HG03521 (cell line): ENCODE data around the gene PPM1F.

Experiments
- ATAC-seq: cut with Tn5 transposase; IDR thresholded peaks from one replicate; pipeline ENCODE4 v1.9.1; 2021; ENCODE audit warnings: mild to moderate bottlenecking, moderate library complexity; ENCODE audit not compliant: unreplicated experiment

Gene PPM1F

GRCh38 chr22:21977814-21978213, 25.2 kb upstream of the PPM1F start:
- no peak for ATAC-seq

DNA sequence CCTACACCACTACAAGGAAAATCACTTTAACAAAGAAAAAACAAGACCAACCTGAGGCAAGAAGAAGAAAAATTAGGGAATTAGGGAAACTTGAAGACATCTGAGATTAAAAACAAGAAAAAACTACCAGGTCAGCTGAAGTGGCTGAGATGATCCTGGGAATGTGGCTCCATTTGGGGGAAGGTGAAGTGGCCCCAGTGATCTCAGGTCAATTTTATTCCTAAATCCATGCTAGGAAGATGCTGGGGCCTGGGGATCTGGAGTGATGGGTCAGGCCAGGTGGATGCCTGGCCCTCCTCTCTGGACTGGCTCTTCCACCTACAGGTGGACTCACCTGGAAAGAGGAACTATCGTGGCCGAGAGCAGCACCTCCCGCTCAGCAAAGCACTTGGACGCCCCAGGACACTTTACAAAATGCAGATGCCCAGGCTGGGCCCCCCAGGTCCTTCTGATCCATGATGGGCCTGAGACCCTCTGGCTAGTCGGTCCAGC, 23.3 kb upstream of the PPM1F start:
- no peak for ATAC-seq

DNA sequence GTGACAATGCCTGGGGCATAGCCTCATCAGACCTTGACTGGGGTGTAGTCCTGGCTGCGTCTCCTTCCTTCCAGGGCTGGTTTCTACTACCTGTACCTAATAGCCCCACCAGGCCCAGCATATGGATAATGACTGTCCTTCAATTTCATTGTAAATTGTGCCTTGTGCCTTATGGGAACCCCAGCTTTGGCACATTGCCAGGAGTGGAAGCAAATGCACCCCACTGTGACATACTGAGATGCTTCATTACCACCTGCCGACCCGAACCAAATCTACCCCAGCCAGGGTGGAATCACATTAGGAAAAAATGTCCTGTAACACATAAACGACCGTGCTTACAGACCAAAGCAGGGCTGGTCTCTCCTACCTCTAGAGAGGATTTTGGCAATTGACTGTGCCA, 22.6 kb upstream of the PPM1F start:
- ATAC-seq, result no peak

DNA sequence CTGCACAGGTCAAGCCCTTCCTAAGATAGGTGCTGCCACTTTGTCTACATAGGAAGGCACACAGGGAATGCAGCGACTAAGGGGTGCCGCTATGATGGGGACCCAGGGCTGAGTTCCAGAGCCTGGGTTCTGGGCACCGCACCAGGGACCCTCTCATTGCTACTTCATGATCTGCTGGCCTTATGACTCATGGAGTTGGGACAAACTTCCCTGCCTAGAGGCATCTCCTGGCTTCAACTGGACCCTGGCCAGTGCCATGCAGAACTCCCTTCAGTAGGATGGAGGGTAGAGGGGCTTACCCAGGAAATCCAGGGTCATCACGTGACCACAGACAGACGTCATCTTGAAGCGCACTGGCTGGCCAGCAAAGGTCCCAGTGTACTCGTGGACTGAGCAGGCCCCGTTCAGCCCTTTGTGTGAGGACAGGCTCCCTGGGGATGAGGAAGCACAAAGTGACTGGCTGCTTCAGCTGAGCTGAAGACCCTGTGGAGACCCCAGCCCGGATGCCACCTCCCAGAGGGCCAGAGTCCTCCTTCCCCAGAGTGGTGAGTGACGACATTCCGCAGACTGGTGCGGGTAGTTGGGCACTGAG, 21.5 kb upstream of the PPM1F start:
- no peak for ATAC-seq

DNA sequence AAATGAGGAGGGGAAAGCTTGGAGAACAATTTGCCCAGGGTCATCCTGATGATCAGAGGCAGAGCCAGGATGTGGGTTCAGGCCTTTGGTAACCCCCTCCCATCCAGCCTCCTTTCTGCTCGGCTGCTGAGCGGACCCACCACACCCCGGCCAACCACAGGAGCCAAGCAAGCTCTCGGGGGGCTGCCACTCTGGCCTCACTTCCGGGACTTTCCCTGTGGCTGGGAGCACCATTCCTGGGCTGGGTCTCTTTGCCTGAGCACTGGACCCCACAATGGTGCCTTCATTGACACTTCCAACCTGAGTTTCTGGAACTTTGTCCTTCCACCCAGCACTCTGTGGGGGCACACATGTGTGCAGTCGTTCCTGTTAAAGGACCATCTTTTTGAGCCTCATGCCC, 20.2 kb upstream of the PPM1F start:
- ATAC-seq, result no peak

- no peak for ATAC-seq
Observed at GRCh38 chr22:21972293-21972779, 19.7 kb upstream of the PPM1F start.

DNA sequence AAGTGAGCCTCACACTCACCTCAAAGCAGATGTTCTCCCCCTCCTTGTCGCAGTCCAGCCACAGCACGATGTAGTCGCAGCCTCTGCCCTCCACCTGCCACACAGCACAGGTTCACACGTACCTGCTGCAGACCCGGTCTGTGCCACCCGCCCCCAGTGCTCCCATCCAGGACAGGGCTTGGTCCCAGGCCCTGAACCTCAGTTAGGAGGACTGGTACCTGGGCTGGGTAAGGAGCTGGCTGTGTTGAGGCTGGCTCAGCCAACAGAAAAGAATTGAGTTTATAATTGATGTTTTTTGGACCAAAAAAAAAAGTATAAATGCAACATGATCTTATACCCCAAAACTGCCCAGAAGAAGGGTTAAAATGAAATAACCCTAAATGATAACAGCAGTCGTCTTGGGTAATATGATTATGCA, 19.2 kb upstream of the PPM1F start:
- ATAC-seq, result no peak

- ATAC-seq, result no peak
Observed at GRCh38 chr22:21970800-21971617, 18.4 kb upstream of the PPM1F start.

DNA sequence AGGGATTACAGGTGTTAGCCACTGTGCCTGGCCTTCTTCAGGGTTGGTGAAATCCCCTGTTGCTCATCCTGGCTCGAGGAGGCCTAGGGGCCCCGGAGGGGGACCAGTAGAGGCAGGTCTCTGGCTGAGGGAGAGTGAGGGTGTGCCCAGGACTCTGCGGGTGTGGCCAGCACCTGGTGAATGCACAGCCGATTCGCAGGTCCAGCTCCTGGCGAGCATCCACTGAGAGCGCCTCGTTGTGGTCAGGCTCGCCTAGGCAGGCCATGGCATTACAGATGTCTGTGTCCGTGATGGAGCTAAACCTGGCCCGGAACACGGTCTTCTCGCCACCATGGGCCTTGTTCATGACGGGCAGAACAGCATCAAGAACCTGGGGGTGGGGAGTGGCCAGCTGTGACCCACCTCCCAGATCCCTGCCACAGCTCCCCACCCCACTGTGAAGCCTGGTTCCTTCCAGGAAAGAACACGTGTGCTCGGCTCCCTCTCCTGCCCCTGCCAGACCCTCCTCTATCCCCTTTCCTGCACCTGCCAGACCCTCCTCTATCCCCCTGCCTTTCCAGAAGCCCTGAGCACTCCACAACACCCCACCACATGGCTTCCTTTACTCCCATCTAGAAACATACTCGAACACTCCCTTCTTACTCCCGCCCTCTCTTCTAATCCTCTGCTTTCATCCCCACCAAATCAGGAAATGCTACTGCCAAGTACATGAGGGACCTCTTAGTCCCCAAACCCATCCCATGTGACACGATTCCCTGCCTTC, 17.6 kb upstream of the PPM1F start:
- ATAC-seq, result no peak

DNA sequence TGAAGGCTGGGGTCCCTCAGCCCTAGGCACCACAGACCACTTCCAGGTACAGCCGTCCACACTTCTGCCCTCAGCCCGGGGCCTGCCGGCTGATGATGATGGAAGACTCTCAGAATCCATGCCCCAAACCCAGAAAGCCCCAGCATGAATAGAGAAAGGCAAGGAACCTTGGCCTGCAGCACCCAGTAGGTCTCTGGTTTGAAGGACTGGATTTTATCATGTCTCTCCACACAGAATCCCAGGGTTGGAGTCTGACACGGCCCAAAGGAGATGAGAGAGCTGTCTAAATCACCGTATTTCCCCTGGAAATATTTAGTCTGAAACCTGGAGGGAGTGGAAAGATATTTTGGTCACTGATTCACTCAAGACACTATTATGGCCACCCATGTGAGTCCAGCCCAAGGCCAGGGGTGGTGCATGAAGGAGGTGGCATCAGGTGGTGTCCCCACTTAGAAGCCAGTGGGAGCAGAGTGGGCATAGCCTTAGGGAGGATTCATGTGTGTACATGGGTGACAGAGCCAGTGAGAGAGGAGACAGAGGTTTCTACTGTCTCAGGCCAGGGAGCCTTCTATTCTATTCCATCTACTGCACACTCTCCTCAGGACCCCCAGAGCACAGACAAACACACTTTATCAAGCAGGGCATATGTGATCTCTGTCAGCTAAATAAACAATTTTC, 15.9 kb upstream of the PPM1F start:
- ATAC-seq, result no peak

- no peak for ATAC-seq
Observed at GRCh38 chr22:21967693-21968271, 15.1 kb upstream of the PPM1F start.

DNA sequence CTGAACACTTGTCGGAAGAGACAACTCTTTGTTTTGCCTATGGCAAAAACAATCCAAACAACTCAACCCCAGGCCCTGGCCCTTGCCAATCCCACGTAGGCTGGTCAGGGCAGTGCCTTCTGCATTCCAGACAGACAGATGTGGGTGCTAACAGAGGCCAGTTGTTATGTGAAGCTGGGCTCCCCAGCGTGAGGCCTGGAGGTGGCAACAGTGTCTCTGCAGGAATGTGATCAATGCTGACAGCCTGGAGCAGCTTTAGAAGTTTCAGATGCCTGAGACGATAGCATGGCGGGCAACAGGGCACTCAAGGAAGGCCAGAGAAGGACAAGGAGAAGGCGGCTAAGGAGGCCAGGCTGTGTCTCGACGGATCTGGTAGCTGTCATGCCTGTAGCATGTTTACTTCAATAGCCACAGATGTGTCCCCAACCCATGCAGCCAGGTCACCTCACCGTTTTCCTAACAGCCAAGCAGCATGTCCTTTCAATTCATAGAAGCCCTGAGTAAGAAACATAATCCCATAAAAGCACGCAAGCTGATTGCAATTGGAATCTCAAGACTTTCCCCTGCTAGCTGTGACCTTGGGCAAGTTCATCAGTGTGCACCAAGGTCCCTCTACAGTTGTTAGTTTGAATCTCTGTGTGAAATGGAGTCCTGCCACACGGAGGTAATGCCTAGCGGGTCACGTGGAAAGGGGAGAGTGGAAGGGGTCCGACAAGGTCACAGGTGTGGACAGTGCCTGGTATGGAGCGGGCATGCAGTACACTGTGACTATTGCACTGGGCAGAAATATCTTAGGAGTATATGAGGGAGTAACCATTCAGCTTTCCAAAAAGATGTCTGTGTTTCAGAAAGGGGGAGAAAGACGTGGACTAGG, 14.2 kb upstream of the PPM1F start:
- ATAC-seq, result no peak

- no peak for ATAC-seq
Observed at GRCh38 chr22:21965762-21966288, 13.2 kb upstream of the PPM1F start.

GRCh38 chr22:21964918-21965484, 12.4 kb upstream of the PPM1F start:
- ATAC-seq, result no peak

- ATAC-seq, result no peak
Observed at GRCh38 chr22:21964234-21964633, 11.6 kb upstream of the PPM1F start.

DNA sequence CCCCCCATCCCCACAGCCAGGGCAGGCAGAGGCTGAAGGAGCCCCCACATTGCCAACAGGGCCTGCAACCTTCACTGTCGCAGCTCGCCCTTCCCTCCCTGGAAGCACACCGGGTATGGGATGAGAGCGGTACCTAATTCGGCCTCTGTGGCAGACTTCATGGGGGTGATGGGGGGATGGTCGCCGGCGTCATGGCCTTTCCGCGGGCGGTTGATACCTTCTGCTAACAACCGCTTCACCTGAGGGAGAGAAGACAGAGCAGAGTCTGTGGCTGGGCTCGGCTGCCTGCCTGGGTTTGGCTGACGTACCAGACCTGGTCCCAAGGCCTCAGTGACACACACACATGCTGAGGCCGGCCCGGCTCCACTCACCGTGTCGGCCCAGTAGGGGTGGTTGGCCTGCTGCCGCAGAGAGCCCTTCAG, 11.2 kb upstream of the PPM1F start:
- no peak for ATAC-seq

- ATAC-seq, result no peak
Observed at GRCh38 chr22:21963286-21963685, 10.6 kb upstream of the PPM1F start.

DNA sequence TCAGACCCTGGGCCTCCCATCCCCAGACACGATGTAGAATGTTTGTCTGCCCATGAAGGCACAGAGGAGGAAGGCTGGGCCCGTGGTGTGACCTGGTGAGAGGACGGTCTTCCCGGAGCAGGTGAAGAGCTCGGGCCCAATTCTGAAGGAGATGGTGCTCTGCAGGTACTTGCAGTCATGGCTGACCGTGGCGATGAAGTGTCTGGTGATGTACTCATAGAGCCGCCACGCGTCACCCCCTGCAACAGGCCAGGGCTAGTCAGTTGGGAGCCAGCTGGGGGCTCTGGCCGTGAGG, 10.0 kb upstream of the PPM1F start:
- no peak for ATAC-seq
